Measurements from ENCODE around the gene KCP. TPM values are rescaled to one million over a fixed set of nuclear protein-coding genes. Genes with fewer than 3 reads are reported as not detected.
A peak's percentile ranks its signal among the peaks of the same experiment; 100 is the strongest.

KCP gene
- polyA plus RNA-seq, 1 donor (not counting 4 experiments of a cell fraction or from before 2014, with no cell fraction given), result not detected

DNA sequence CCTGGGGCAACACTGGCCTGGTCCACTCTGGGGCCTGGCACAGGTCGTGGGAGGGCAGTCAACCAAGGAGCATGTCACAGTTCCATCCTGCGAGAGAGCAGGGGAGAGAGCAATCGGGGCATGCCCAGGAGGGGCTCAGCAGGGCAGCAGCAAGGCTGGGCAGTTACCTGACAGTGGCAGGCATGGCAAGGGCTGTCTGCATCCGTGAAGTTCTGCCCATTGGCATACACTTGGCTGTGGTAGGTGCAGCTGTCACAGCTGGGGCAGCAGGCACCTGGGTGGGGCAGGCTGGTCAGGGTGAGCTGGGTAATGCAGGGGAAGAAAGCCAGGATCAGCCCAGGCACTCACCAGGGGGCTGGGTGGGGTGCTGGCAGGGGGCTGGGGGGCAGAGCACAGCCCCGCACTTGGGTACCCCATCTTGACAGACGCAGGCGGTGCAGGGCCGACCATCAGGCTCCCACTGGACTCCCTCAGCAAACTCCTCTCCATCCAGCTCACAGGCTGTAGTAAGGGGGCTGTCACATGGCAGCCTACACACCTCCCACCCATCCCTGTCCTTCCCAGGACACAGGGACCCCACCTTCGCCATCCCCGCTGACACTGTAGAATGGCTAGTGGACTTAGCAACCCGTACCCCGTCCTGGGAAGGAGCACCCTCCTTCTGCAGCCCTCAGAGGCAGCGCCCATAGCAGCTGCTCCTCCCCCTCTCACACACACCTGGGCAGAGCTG lies 17.8 kb downstream of the KCP start:
- H3K4me3 ChIP-seq (ENCODE audit: control insufficient read depth in 2 of 3, extremely low read depth in 1 of 3, insufficient read depth in 2 of 3, low read depth in 1 of 3, low read length in 3 of 3), result no peak overlapping the region
- H4K20me1 ChIP-seq (ENCODE audit: control insufficient read depth, extremely low read depth, insufficient read depth, low read length), result no peaks in the 10 kb centered on the region
- H3K27ac ChIP-seq (ENCODE audit: control insufficient read depth, insufficient read depth, low read length), result no peak overlapping the region
- H3K36me3 ChIP-seq (ENCODE audit: control insufficient read depth in 2 of 2, extremely low read depth in 1 of 2, insufficient read depth in 2 of 2, low read length in 2 of 2), result no peaks in the 10 kb centered on the region
- no peak overlapping the region for H3K9ac ChIP-seq (ENCODE audit: control insufficient read depth, extremely low read depth, insufficient read depth, low read length)
- FAIRE-seq, result no peak
- no peak for DNase-seq (ENCODE audit: low read depth, low spot score)
- no peak for TF ChIP-seq EZH2 (IDR thresholded peaks at IDR 0.05; ENCODE audit: low read length)
- TF ChIP-seq CTCF (optimal IDR thresholded peaks at IDR 0.05 in 1 of 3, IDR thresholded peaks at IDR 0.05 in 1 of 3, conservative IDR thresholded peaks at IDR 0.05 in 1 of 3; ENCODE audit: extremely low read depth in 1 of 3, insufficient read depth in 2 of 3, low read length in 3 of 3), result no peak
- no peaks in the 10 kb centered on the region for H3K27me3 ChIP-seq (ENCODE audit: control insufficient read depth, extremely low read depth, insufficient read depth, low read length)
- dilution Hi-C loops (cut with MboI; ENCODE audit: extremely low pct_ligation_motif_present, low sequenced_read_pairs), result no loop called here
- H2AFZ ChIP-seq (ENCODE audit: control insufficient read depth, low read length), result peak overlapping the region; percentile 64
- peaks cover 31% of the 10 kb centered on the region for H3K4me1 ChIP-seq (ENCODE audit: control insufficient read depth, extremely low read depth, insufficient read depth, low read length)
- H3K9me1 ChIP-seq (ENCODE audit: control insufficient read depth, extremely low read depth, insufficient read depth, low read length), result no peaks in the 10 kb centered on the region
- peaks cover 2% of the 10 kb centered on the region for H3K9me3 ChIP-seq (ENCODE audit: control insufficient read depth, low read depth, low read length)
- no peaks in the 10 kb centered on the region for H3K79me2 ChIP-seq (ENCODE audit: control insufficient read depth, insufficient read depth, low read length)
- H3K4me2 ChIP-seq (ENCODE audit: control insufficient read depth, extremely low read depth, insufficient read depth, low read depth, low read length), result peak overlapping the region; percentile 67

DNA sequence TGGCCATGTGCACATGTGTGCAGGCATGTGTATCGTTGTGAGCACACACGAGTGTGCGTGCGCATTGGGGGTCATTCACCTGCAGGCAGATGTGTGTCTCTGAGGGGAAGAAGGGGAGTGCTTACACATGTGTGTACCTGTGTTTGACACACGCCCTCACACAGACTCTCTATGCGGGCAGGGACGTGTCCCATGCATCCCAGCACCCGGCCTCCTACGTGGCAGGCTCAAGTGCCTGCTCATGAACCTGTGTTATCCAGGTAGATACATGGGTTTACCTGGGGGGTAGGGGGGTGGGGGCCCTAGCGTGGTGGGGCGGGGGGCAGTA lies 18.6 kb downstream of the KCP start:
- FAIRE-seq (peak; percentile 17), DNase-seq (ENCODE audit: low read depth, low spot score) (no peak)
- dilution Hi-C loops (cut with MboI; ENCODE audit: extremely low pct_ligation_motif_present, low sequenced_read_pairs), result no loop called here
- H3K79me2 ChIP-seq (ENCODE audit: control insufficient read depth, insufficient read depth, low read length), result no peaks in the 10 kb centered on the region
- TF ChIP-seq EZH2 (IDR thresholded peaks at IDR 0.05; ENCODE audit: low read length) (no peak), CTCF (optimal IDR thresholded peaks at IDR 0.05 in 1 of 3, IDR thresholded peaks at IDR 0.05 in 1 of 3, conservative IDR thresholded peaks at IDR 0.05 in 1 of 3; ENCODE audit: extremely low read depth in 1 of 3, insufficient read depth in 2 of 3, low read length in 3 of 3) (no peak)
- H2AFZ ChIP-seq (ENCODE audit: control insufficient read depth, low read length), result no peak overlapping the region
- no peak overlapping the region for H3K27ac ChIP-seq (ENCODE audit: control insufficient read depth, insufficient read depth, low read length)
- no peaks in the 10 kb centered on the region for H3K27me3 ChIP-seq (ENCODE audit: control insufficient read depth, extremely low read depth, insufficient read depth, low read length)
- no peaks in the 10 kb centered on the region for H3K9me1 ChIP-seq (ENCODE audit: control insufficient read depth, extremely low read depth, insufficient read depth, low read length)
- no peaks in the 10 kb centered on the region for H3K36me3 ChIP-seq (ENCODE audit: control insufficient read depth in 2 of 2, extremely low read depth in 1 of 2, insufficient read depth in 2 of 2, low read length in 2 of 2)
- peaks cover 2% of the 10 kb centered on the region for H3K9me3 ChIP-seq (ENCODE audit: control insufficient read depth, low read depth, low read length)
- peaks cover 25% of the 10 kb centered on the region for H3K4me1 ChIP-seq (ENCODE audit: control insufficient read depth, extremely low read depth, insufficient read depth, low read length)
- H3K4me3 ChIP-seq (ENCODE audit: control insufficient read depth in 2 of 3, extremely low read depth in 1 of 3, insufficient read depth in 2 of 3, low read depth in 1 of 3, low read length in 3 of 3), result no peak overlapping the region
- no peaks in the 10 kb centered on the region for H4K20me1 ChIP-seq (ENCODE audit: control insufficient read depth, extremely low read depth, insufficient read depth, low read length)
- H3K4me2 ChIP-seq (ENCODE audit: control insufficient read depth, extremely low read depth, insufficient read depth, low read depth, low read length), result no peak overlapping the region
- no peak overlapping the region for H3K9ac ChIP-seq (ENCODE audit: control insufficient read depth, extremely low read depth, insufficient read depth, low read length)

Measured in keratinocyte (primary cell).